GM12878 (cell line): ENCODE results near the gene SLC4A2. TPM values are rescaled to one million over a fixed set of nuclear protein-coding genes. Genes with fewer than 3 reads are reported as not detected.

Experiments
- ATAC-seq: fragments of 200-7000 bp; cut with Tn5 transposase; 3 replicates; pipeline ENCODE4 v1.9.1; 2020; ENCODE audit warnings: mild to moderate bottlenecking, moderate library complexity
- BruUV-seq: library from RNA; stranded (reverse); fragments of 400-500 nt; replicated peaks from 2 replicates; lab custom pipeline; 2021; lab: Mats Ljungman, UMichigan
- CTCF ChIA-PET: fragments of 300-600 bp; sonication (Branson Sonifier 250); formaldehyde crosslinking; extraction: SDS; loops from one replicate; lab custom pipeline; 2021; ENCODE audit warnings: inconsistent platforms; lab: Yijun Ruan, JAX
- POLR2A ChIA-PET: fragments of 350-600 bp; formaldehyde crosslinking; extraction: SDS; loops from one replicate; lab custom pipeline; 2021; ENCODE audit warnings: inconsistent platforms; lab: Charles Lee
- RAD21 ChIA-PET: fragments of 300-600 bp; sonication (Branson Sonifier 250); formaldehyde crosslinking; loops from one replicate; lab custom pipeline; 2023; ENCODE audit warnings: antibody characterized with exemption; ENCODE audit not compliant: unreplicated experiment; lab: Charles Lee
- SMC1A ChIA-PET: fragments of 300-600 bp; sonication (Branson Sonifier 250); formaldehyde crosslinking; loops from one replicate; lab custom pipeline; 2023; ENCODE audit not compliant: unreplicated experiment, uncharacterized antibody; lab: Charles Lee
- DNase-seq: peaks from one replicate; pipeline ENCODE4 v3.0.0-alpha.2; 2011; ENCODE audit warnings: low read depth, low spot score
- FAIRE-seq: peaks from 3 replicates; lab custom pipeline; 2011; peaks lifted over from hg19 to GRCh38; lab: Jason Lieb, UNC
- H2AFZ ChIP-seq: 2 replicates; pipeline ENCODE4 v1.6.0; 2011; ENCODE audit warnings: low read depth, low read length, control low read depth; ENCODE audit not compliant: control insufficient read depth
- H3K27ac ChIP-seq: 2 replicates; pipeline ENCODE4 v1.5.1; 2011; ENCODE audit warnings: control low read depth; ENCODE audit not compliant: control insufficient read depth, insufficient read depth
- H3K27me3 ChIP-seq, 2 experiments: replicated peaks in 1 of 2; 2 replicates each; pipeline versions ENCODE4 v1.6.0 to v1.6.1; 2011; ENCODE audit warnings: low read length in 1 of 2; ENCODE audit not compliant: control insufficient read depth in 2 of 2, insufficient read depth in 2 of 2
- H3K36me3 ChIP-seq, 2 experiments: 2 replicates each; pipeline ENCODE4 v1.5.1; 2011; ENCODE audit warnings: low read length in 1 of 2; ENCODE audit not compliant: control insufficient read depth in 2 of 2, insufficient read depth in 2 of 2
- H3K4me1 ChIP-seq: 2 replicates; pipeline ENCODE4 v1.6.1; 2011; ENCODE audit warnings: mild to moderate bottlenecking, low read length, moderate library complexity, mixed read lengths; ENCODE audit not compliant: control insufficient read depth, insufficient read depth
- H3K4me2 ChIP-seq: 2 replicates; pipeline ENCODE4 v1.6.0; 2011; ENCODE audit warnings: control low read depth; ENCODE audit not compliant: control insufficient read depth, insufficient read depth
- H3K4me3 ChIP-seq: fragments of 200-600 bp; sonication (generic); 2 replicates; pipeline ENCODE4 v1.5.1; 2016
- H3K79me2 ChIP-seq: 2 replicates; pipeline ENCODE4 v1.6.0; 2011; ENCODE audit warnings: low read length; ENCODE audit not compliant: control insufficient read depth, insufficient read depth
- H3K9ac ChIP-seq: 2 replicates; pipeline ENCODE4 v1.8.0; 2011; ENCODE audit warnings: low read length, control low read depth, mixed read lengths; ENCODE audit not compliant: control insufficient read depth, insufficient read depth
- H3K9me3 ChIP-seq: replicated peaks from 3 replicates; pipeline ENCODE4 v1.5.1; 2011; ENCODE audit warnings: mild to moderate bottlenecking, low read length; ENCODE audit not compliant: control insufficient read depth, insufficient read depth
- H4K20me1 ChIP-seq: 2 replicates; pipeline ENCODE4 v1.6.0; 2011; ENCODE audit not compliant: control insufficient read depth, insufficient read depth
- BHLHE40 ChIP-seq, 2 experiments: fragments of 450-650 bp in 1 of 2; IDR thresholded peaks; 2 replicates each; pipeline ENCODE4 v1.6.1; 2011 to 2017; ENCODE audit warnings: low read depth in 2 of 2, borderline replicate concordance in 1 of 2, improper control_type of control experiment in 1 of 2, low read length in 1 of 2, mild to moderate bottlenecking in 1 of 2
- CEBPB ChIP-seq, 2 experiments: fragments of 150-350 bp in 1 of 2; IDR thresholded peaks; 2 replicates each; pipeline ENCODE4 v1.6.1; 2012 to 2014; ENCODE audit warnings: low read depth in 2 of 2, low read length in 2 of 2, borderline replicate concordance in 1 of 2, inconsistent platforms in 1 of 2
- NFYB ChIP-seq: IDR thresholded peaks from 2 replicates; pipeline ENCODE4 v1.6.1; 2011; ENCODE audit warnings: low read depth, mild to moderate bottlenecking, low read length, improper control_type of control experiment, moderate library complexity; ENCODE audit not compliant: insufficient read depth
- PML ChIP-seq: IDR thresholded peaks from 2 replicates; pipeline ENCODE4 v1.6.1; 2012; ENCODE audit warnings: low read length, inconsistent platforms
- YY1 ChIP-seq: IDR thresholded peaks from 2 replicates; pipeline ENCODE4 v1.6.1; 2011; ENCODE audit warnings: low read depth, mild to moderate bottlenecking, low read length
- WGBS: methylation state at CpG from one replicate; pipeline ENCODE4 v1.1.6; 2016; ENCODE audit warnings: low lambda C conversion rate; ENCODE audit not compliant: insufficient replicate concordance, insufficient coverage; ENCODE audit errors: missing lambda C conversion rate; 5-methylcytosine and 5-hydroxymethylcytosine counted together
- in situ Hi-C: fragments of 300-500 bp; cut with MboI; formaldehyde crosslinking; loops from 9 replicates; pipeline ENCODE4 v1.14.3; 2018; ENCODE audit warnings: mixed read lengths
- intact Hi-C: fragments of 100-400 bp; cut with micrococcal nuclease; formaldehyde crosslinking; loops from one replicate; pipeline ENCODE4 v1.14.2; 2022; ENCODE audit not compliant: unreplicated experiment
- polyA plus RNA-seq, 11 experiments: library from polyadenylated mRNA; depleted of rRNA in 4 of 11; unstranded in 6 of 11; stranded (reverse) in 5 of 11; fragments of >200 nt; fragmentation: Nextera tagmentation in 4 of 11; fragmentation: Illumina TruSeq in 1 of 11; extraction: Ambion mirVana in 4 of 11; extraction: Trizol in 1 of 11; gene quantifications; 1 replicate in 1 of 11; 2 replicates in 10 of 11; pipeline versions ENCODE4 v1.2.1 to v1.2.3, GENCODE V29; 2011 to 2016; ENCODE audit warnings: inconsistent platforms in 2 of 11, missing spikeins in 2 of 11, low read depth in 1 of 11
- total RNA-seq, 4 experiments: library from RNA; depleted of rRNA in 3 of 4; stranded (reverse); fragments of >200 nt in 3 of 4; fragmentation: Illumina TruSeq in 1 of 4; extraction: Trizol in 1 of 4; gene quantifications; 2 replicates each; pipeline versions ENCODE4 v1.2.1 to v1.2.3, GENCODE V29; 2013 to 2021

Gene SLC4A2
- total and polyA plus RNA-seq, 10 of the 15 experiments (the other 5 are each of a cell fraction or from before 2014, with no cell fraction given) = 2.7 to 78.6 (median 30.1) TPM

DNA sequence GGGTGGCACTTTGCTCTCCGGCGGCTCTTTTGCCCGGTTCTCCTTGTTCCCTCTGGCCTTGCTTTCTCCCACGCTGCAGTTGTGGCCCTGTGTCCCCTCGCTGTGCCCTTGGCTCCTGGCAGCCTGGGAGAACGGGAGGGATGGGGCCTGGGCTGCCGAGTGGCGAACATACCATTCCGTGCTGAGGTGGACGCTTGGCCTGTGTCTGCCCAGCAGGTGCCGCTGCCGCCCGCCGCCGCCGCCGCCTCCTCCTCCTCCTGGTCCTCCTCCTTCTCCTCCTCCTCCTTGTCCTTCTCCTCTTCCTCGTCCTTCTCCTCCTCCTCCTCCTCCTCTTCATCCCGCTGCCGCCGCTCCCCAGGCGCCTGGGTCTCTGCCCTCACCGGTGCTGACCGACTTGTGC is 62.9 kb downstream of the SLC4A2 start (continued):
- TF ChIP-seq NFYB (no peak), CEBPB (IDR thresholded peaks at IDR 0.05; ENCODE audit: borderline replicate concordance in 1 of 2, low read depth in 2 of 2, low read length in 2 of 2) (no peak), BHLHE40 (IDR thresholded peaks at IDR 0.05; ENCODE audit: borderline replicate concordance in 1 of 2, low read depth in 2 of 2, low read length in 1 of 2) (no peak)

DNA sequence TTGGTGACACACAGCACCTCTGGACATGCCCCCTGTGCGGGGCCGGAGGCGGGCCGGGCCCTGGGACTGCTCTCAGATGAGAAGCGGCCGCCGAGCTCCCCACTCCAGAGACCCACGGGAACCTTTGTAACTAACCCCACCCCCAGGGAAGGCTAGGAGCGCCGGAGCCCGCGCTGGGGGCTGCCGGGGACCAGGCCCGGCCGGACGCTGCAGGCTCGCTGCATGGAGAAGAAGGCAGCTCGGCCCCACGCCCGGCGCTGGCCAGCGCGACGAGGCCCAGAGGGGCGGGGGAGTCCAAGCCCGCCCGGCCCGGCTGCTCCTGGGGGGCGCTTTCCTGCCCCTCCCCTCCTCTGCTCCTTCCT is 63.4 kb downstream of the SLC4A2 start:
- Histone ChIP-seq H3K27ac (no peak overlapping the region), H4K20me1 (no peaks in the 10 kb centered on the region), H3K4me3 (no peak overlapping the region), H3K9me3 (no peaks in the 10 kb centered on the region), H3K27me3 (no peaks in the 10 kb centered on the region), H3K36me3 (peaks cover 9 to 23% of the 10 kb centered on the region in 2 experiments; a peak in 3 of 4 replicates), H2AFZ (no peak overlapping the region), H3K9ac (no peak overlapping the region), H3K4me1 (no peaks in the 10 kb centered on the region), H3K4me2 (no peak overlapping the region), H3K79me2 (no peaks in the 10 kb centered on the region)
- ChIA-PET CTCF (interaction anchor here (3.5 kb wide), 1 partner anchor 122 kb away, joined by 41 read pairs; no protein-coding TSS in a partner anchor), RAD21 (no interaction called here), POLR2A (no interaction called here), SMC1A (no interaction called here)
- in situ Hi-C loops = no loop called here
- no peak for FAIRE-seq
- BruUV-seq = no TSS peak
- intact Hi-C loops = no loop called here
- TF ChIP-seq PML (no peak), YY1 (no peak)
- ATAC-seq = no peak
- no peak for DNase-seq
- WGBS = 96% methylated on average over 25 of the region's 29 CpGs
